H1 (cell line): ENCODE data around the gene SBF1. TPM values are rescaled to one million over a fixed set of nuclear protein-coding genes. Genes with fewer than 3 reads are reported as not detected.

Source experiments
- CTCF ChIA-PET: fragments of 300-600 bp; sonication (Branson Sonifier 250); formaldehyde crosslinking; loops from one replicate; lab custom pipeline; 2021; ENCODE audit not compliant: partially characterized antibody; lab: Charles Lee
- POLR2A ChIA-PET: fragments of 300-600 bp; sonication (Branson Sonifier 250); formaldehyde crosslinking; loops from one replicate; lab custom pipeline; 2021; ENCODE audit warnings: inconsistent platforms; ENCODE audit not compliant: partially characterized antibody; lab: Charles Lee
- DNase-seq, 2 experiments: peaks; one replicate each; pipeline versions ENCODE4 v3.0.0 to v3.0.0-alpha.2; 2010 to 2022; ENCODE audit warnings: low spot score in 2 of 2, low read depth in 1 of 2, mixed read lengths in 1 of 2
- FAIRE-seq: peaks from 2 replicates; lab custom pipeline; 2011; peaks lifted over from hg19 to GRCh38; lab: Jason Lieb, UNC
- H2AFZ ChIP-seq: 2 replicates; pipeline ENCODE4 v1.8.1; 2012; ENCODE audit warnings: low read length, inconsistent platforms
- H2AK5ac ChIP-seq: 2 replicates; pipeline ENCODE4 v1.6.1; 2013; ENCODE audit warnings: low read depth, low read length
- H2BK120ac ChIP-seq: replicated peaks from 2 replicates; pipeline ENCODE3; 2013; ENCODE audit warnings: low read depth, low read length, inconsistent platforms
- H2BK12ac ChIP-seq: 2 replicates; pipeline ENCODE4 v1.6.1; 2013; ENCODE audit warnings: low read depth, low read length
- H2BK15ac ChIP-seq: 2 replicates; pipeline ENCODE4 v1.6.1; 2013; ENCODE audit warnings: low read length
- H2BK20ac ChIP-seq: 2 replicates; pipeline ENCODE4 v1.6.1; 2013; ENCODE audit warnings: low read length
- H2BK5ac ChIP-seq: 2 replicates; pipeline ENCODE4 v1.6.1; 2013; ENCODE audit warnings: low read depth, low read length
- H3K14ac ChIP-seq: 2 replicates; pipeline ENCODE4 v1.6.1; 2013; ENCODE audit warnings: inconsistent platforms; ENCODE audit not compliant: insufficient read length
- H3K18ac ChIP-seq: 2 replicates; pipeline ENCODE4 v1.6.1; 2013; ENCODE audit warnings: low read length; ENCODE audit errors: extremely low read depth
- H3K23ac ChIP-seq: 2 replicates; pipeline ENCODE4 v1.6.1; 2013; ENCODE audit warnings: inconsistent platforms; ENCODE audit not compliant: insufficient read length
- H3K23me2 ChIP-seq: 2 replicates; pipeline ENCODE4 v1.6.1; 2013; ENCODE audit warnings: low read depth, low read length
- H3K27ac ChIP-seq: 2 replicates; pipeline ENCODE4 v1.6.1; 2011; ENCODE audit warnings: low read depth, low read length, inconsistent platforms
- H3K27me3 ChIP-seq, 4 experiments: replicated peaks in 1 of 4; 1 replicate in 1 of 4; 2 replicates in 3 of 4; pipeline versions ENCODE4 v1.6.1 to v1.8.1; 2011 to 2013; ENCODE audit warnings: low read length in 3 of 4, mild to moderate bottlenecking in 3 of 4, inconsistent platforms in 2 of 4, mixed read lengths in 2 of 4, moderate library complexity in 1 of 4; ENCODE audit not compliant: control insufficient read depth in 3 of 4, insufficient read depth in 3 of 4; ENCODE audit errors: extremely low read depth in 1 of 4
- H3K36me3 ChIP-seq, 4 experiments: 2 replicates each; pipeline versions ENCODE4 v1.6.1 to v1.8.1; 2011 to 2013; ENCODE audit warnings: mild to moderate bottlenecking in 4 of 4, low read length in 3 of 4, moderate library complexity in 2 of 4, control low read depth in 1 of 4, inconsistent platforms in 1 of 4; ENCODE audit not compliant: insufficient read depth in 4 of 4, control insufficient read depth in 2 of 4
- H3K4ac ChIP-seq: replicated peaks from 2 replicates; pipeline ENCODE3; 2013; ENCODE audit warnings: low read length, low read depth, mixed read lengths, inconsistent platforms; ENCODE audit not compliant: insufficient read length
- H3K4me1 ChIP-seq, 4 experiments: replicated peaks in 1 of 4; 1 replicate in 1 of 4; 2 replicates in 3 of 4; pipeline versions ENCODE4 v1.6.1 to v1.8.1; 2011 to 2013; ENCODE audit warnings: low read length in 3 of 4, inconsistent platforms in 2 of 4, mixed read lengths in 1 of 4; ENCODE audit not compliant: insufficient read depth in 4 of 4, control insufficient read depth in 3 of 4
- H3K4me2 ChIP-seq, 2 experiments: 2 replicates each; pipeline versions ENCODE4 v1.6.1 to v1.8.1; 2011 to 2013; ENCODE audit warnings: low read depth in 2 of 2, low read length in 2 of 2, control low read depth in 1 of 2, inconsistent platforms in 1 of 2, mild to moderate bottlenecking in 1 of 2; ENCODE audit not compliant: insufficient read depth in 1 of 2
- H3K4me3 ChIP-seq, 4 experiments: fragments of 200-600, 300-600 bp in 1 of 4; sonication (generic), shearing (Covaris generic), sonication (Bioruptor Twin) in 1 of 4; 2 replicates each; pipeline versions ENCODE4 v1.5.1 to v1.8.1; 2011 to 2016; ENCODE audit warnings: low read length in 4 of 4, low read depth in 3 of 4, control low read depth in 2 of 4, inconsistent platforms in 2 of 4, mild to moderate bottlenecking in 2 of 4, mixed read lengths in 1 of 4, moderate library complexity in 1 of 4; ENCODE audit not compliant: insufficient read depth in 2 of 4; ENCODE audit errors: extremely low read depth in 1 of 4
- H3K56ac ChIP-seq: replicated peaks from 2 replicates; pipeline ENCODE3; 2013; ENCODE audit warnings: low read depth, mild to moderate bottlenecking, mixed read lengths, low read length, inconsistent platforms; ENCODE audit not compliant: insufficient read length
- H3K79me1 ChIP-seq: 2 replicates; pipeline ENCODE4 v1.6.1; 2013; ENCODE audit warnings: low read depth, low read length, control low read depth
- H3K79me2 ChIP-seq, 2 experiments: 2 replicates each; pipeline versions ENCODE4 v1.6.1 to v1.8.1; 2012 to 2013; ENCODE audit warnings: low read length in 2 of 2, mild to moderate bottlenecking in 2 of 2, inconsistent platforms in 1 of 2; ENCODE audit not compliant: insufficient read depth in 2 of 2, control insufficient read depth in 1 of 2
- H3K9ac ChIP-seq, 4 experiments: replicated peaks in 1 of 4; 1 replicate in 1 of 4; 2 replicates in 3 of 4; pipeline versions ENCODE4 v1.6.1 to v1.8.1; 2011 to 2013; ENCODE audit warnings: low read depth in 3 of 4, low read length in 3 of 4, control low read depth in 2 of 4, mild to moderate bottlenecking in 2 of 4, moderate library complexity in 2 of 4, inconsistent platforms in 1 of 4; ENCODE audit errors: extremely low read depth in 1 of 4
- H3K9me3 ChIP-seq, 2 experiments: 2 replicates each; pipeline versions ENCODE4 v1.6.1 to v1.8.1; 2012 to 2013; ENCODE audit warnings: mild to moderate bottlenecking in 2 of 2, moderate library complexity in 2 of 2, control low read depth in 1 of 2, inconsistent platforms in 1 of 2, low read depth in 1 of 2, low read length in 1 of 2, mixed read lengths in 1 of 2; ENCODE audit not compliant: insufficient read depth in 2 of 2
- H4K20me1 ChIP-seq, 2 experiments: replicated peaks in 1 of 2; 2 replicates each; pipeline versions ENCODE3 to v1.8.1; 2011 to 2013; ENCODE audit warnings: inconsistent platforms in 2 of 2, low read length in 2 of 2, mild to moderate bottlenecking in 1 of 2; ENCODE audit not compliant: insufficient read depth in 2 of 2, control insufficient read depth in 1 of 2
- H4K5ac ChIP-seq: 2 replicates; pipeline ENCODE4 v1.6.1; 2013; ENCODE audit warnings: low read length, low read depth, mixed read lengths, inconsistent platforms; ENCODE audit not compliant: insufficient read length
- H4K8ac ChIP-seq: 2 replicates; pipeline ENCODE4 v1.8.0; 2013; ENCODE audit warnings: mild to moderate bottlenecking, moderate library complexity, low read length, inconsistent platforms; ENCODE audit not compliant: insufficient read depth; ENCODE audit errors: extremely low read depth
- H4K91ac ChIP-seq: replicated peaks from 2 replicates; pipeline ENCODE3; 2013; ENCODE audit warnings: low read length, mixed read lengths, inconsistent platforms; ENCODE audit not compliant: insufficient read length
- BCL11A ChIP-seq, 2 experiments: IDR thresholded peaks; one replicate each; pipeline ENCODE4 v1.6.1; 2011; ENCODE audit warnings: low read depth in 2 of 2, low read length in 2 of 2, mild to moderate bottlenecking in 2 of 2
- CREB1 ChIP-seq: IDR thresholded peaks from 2 replicates; pipeline ENCODE4 v1.6.1; 2012; ENCODE audit warnings: inconsistent platforms
- PHF8 ChIP-seq: fragments of 200-600 bp; sonication (generic); conservative IDR thresholded peaks from 2 replicates; pipeline ENCODE4 v1.7.1; 2012; ENCODE audit warnings: low read depth, mild to moderate bottlenecking, inconsistent platforms, low read length, moderate library complexity
- POLR2A ChIP-seq, 2 experiments: IDR thresholded peaks; 1 replicate in 1 of 2; 2 replicates in 1 of 2; pipeline ENCODE4 v1.6.1; 2011; ENCODE audit warnings: low read depth in 2 of 2, low read length in 2 of 2, mild to moderate bottlenecking in 2 of 2; ENCODE audit errors: control extremely low read depth in 1 of 2
- POLR2AphosphoS5 ChIP-seq: IDR thresholded peaks from 2 replicates; pipeline ENCODE4 v1.6.1; 2011; ENCODE audit warnings: low read depth, low read length
- RFX5 ChIP-seq: IDR thresholded peaks from 2 replicates; pipeline ENCODE4 v1.6.1; 2011; ENCODE audit warnings: low read depth, low read length, improper control_type of control experiment, borderline replicate concordance
- SUZ12 ChIP-seq: fragments of 200-600 bp; sonication (generic); IDR thresholded peaks from 2 replicates; pipeline ENCODE4 v1.6.1; 2012; ENCODE audit warnings: mild to moderate bottlenecking, inconsistent platforms, low read length, moderate library complexity, mixed read lengths
- WGBS, 2 experiments: shearing (Covaris generic) in 1 of 2; methylation state at CpG; one replicate each; pipeline versions ENCODE4 v1.1.6 to v1.1.7; 2013 to 2015; ENCODE audit warnings: low lambda C conversion rate in 2 of 2, mixed read lengths in 2 of 2, inconsistent platforms in 1 of 2, low coverage in 1 of 2, missing lambda C conversion rate in 1 of 2; ENCODE audit not compliant: insufficient replicate concordance in 2 of 2, insufficient coverage in 1 of 2, insufficient read length in 1 of 2; ENCODE audit errors: extremely low coverage in 1 of 2, missing lambda C conversion rate in 1 of 2; 5-methylcytosine and 5-hydroxymethylcytosine counted together
- polyA plus RNA-seq, 7 experiments: library from polyadenylated mRNA; depleted of rRNA in 3 of 7; stranded (reverse) in 5 of 7; unstranded in 2 of 7; fragments of >200 nt in 5 of 7; fragments of 200-250 nt in 2 of 7; gene quantifications; 1 replicate in 5 of 7; 2 replicates in 1 of 7; 4 replicates in 1 of 7; pipeline versions ENCODE4 v1.2.1 to v1.2.3, GENCODE V29; 2011 to 2013; ENCODE audit warnings: missing spikeins in 2 of 7, mixed read lengths in 2 of 7
- total RNA-seq: library from RNA; stranded (reverse); fragmentation: NEBNext Ultra II Directional; extraction: Animal tissue kit (Norgen Biotek cat#: 25700); gene quantifications from 2 replicates; pipeline ENCODE4 v1.2.1, GENCODE V29; 2021

SBF1 gene
- total and polyA plus RNA-seq, 2 of the 8 experiments (the other 6 are each of a cell fraction or from before 2014, with no cell fraction given): 29.1 to 71.5 TPM

DNA sequence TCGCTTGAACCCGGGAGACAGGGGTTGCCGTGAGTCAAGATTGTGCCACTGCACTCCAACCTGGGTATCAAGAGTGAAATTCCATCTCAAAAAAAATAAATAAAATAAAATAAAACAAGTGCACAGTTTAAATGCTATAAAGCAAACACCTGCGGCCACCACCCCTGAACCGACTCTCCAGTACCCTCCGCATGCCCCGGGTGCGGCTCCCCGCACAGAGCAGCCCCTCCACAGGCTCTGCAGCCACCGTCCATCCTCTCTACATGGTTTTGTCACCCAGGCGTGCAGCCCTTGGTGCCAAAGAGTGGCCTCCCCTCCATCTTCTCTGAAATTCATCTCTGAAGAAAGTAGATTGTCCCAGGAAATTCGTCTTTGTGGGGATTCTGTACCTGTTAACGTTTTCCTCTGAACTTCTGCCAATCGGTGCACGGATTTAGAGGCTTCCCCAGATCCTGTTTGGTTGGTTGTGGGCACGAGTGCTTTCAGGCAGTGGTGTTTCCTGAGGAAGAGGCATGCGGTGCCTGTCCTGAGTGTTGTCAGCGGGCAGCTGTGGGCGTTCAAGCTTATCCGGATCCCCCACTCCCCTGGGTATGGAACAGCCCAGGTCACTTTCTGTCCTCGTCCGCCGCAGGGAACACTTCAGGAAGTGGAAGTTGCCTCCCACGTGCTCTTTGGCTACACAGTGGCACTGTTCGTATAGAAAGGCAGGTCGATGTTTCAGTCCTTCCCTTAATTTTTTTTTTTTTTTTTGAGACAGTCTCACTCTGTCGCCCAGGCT lies 15.9 kb upstream of the SBF1 start:
- POLR2A ChIA-PET: interaction anchor here (0.7 to 0.8 kb wide), 2 partner anchors 12 to 13 kb away, joined by 3 read pairs; no protein-coding TSS in a partner anchor

More for the DNA sequence above, 15.9 kb upstream of the SBF1 start:
- no peak overlapping the region for H3K4me3 ChIP-seq
- no peak for FAIRE-seq
- H2BK120ac ChIP-seq: no peak overlapping the region
- no peak overlapping the region for H2BK20ac ChIP-seq
- no peak overlapping the region for H3K14ac ChIP-seq
- no peak overlapping the region for H3K56ac ChIP-seq
- no peaks in the 10 kb centered on the region for H3K36me3 ChIP-seq
- H2BK5ac ChIP-seq: no peak overlapping the region
- no peaks in the 10 kb centered on the region for H3K79me2 ChIP-seq
- H3K27ac ChIP-seq: no peak overlapping the region
- no peaks in the 10 kb centered on the region for H3K9me3 ChIP-seq
- H4K91ac ChIP-seq: no peak overlapping the region
- CTCF ChIA-PET: interaction anchor here (0.6 to 2.3 kb wide), 5 partner anchors 7 to 43 kb away, joined by 3 to 11 read pairs (median 5); no protein-coding TSS in a partner anchor
- H3K79me1 ChIP-seq: no peaks in the 10 kb centered on the region
- DNase-seq: no peak
- H4K20me1 ChIP-seq: no peaks in the 10 kb centered on the region
- no peak overlapping the region for H2AK5ac ChIP-seq
- no peaks in the 10 kb centered on the region; a peak in 1 of 7 replicates for H3K4me1 ChIP-seq
- TF ChIP-seq POLR2AphosphoS5 (no peak), POLR2A (IDR thresholded peaks at IDR 0.05; ENCODE audit: control extremely low read depth in 1 of 2, low read depth in 2 of 2, low read length in 2 of 2) (no peak), PHF8 (no peak), RFX5 (no peak), BCL11A (IDR thresholded peaks at IDR 0.05; ENCODE audit: low read depth in 2 of 2, low read length in 2 of 2) (no peak), CREB1 (no peak), SUZ12 (no peak)
- no peak overlapping the region for H2BK15ac ChIP-seq
- H3K4me2 ChIP-seq: no peak overlapping the region
- peaks cover 0 to 2% (median 0%) of the 10 kb centered on the region in 4 experiments; a peak in 1 of 7 replicates for H3K27me3 ChIP-seq
- no peak overlapping the region for H3K23ac ChIP-seq
- 87% methylated on average over 26 of the region's 27 CpGs; no CpG with 5 or more reads in 1 of the 2 experiments for WGBS, 2 experiments
- no peak overlapping the region for H4K8ac ChIP-seq
- 0 out of 2 replicates have a peak overlapping the region, but pooled peaks have one; percentile 27 for H2BK12ac ChIP-seq
- H3K18ac ChIP-seq: no peak overlapping the region
- H3K4ac ChIP-seq: no peak overlapping the region
- H3K9ac ChIP-seq: no peak overlapping the region
- no peaks in the 10 kb centered on the region for H3K23me2 ChIP-seq
- H4K5ac ChIP-seq: no peak overlapping the region
- no peak overlapping the region for H2AFZ ChIP-seq
